GM18858 (cell line): Measurements from ENCODE around the gene CRLF2.
"Not testable (repeated sequence)": the region's sequence is repeated elsewhere in the genome, so short reads cannot be mapped to it uniquely, and the experiment has no call there.

Source experiments
- ATAC-seq: cut with Tn5 transposase; IDR thresholded peaks from one replicate; pipeline ENCODE4 v1.9.1; 2021; ENCODE audit not compliant: unreplicated experiment

Gene CRLF2

GRCh38 chrX:1215123-1215823 lies 2.8 kb upstream of the CRLF2 start:
- no peak for ATAC-seq

GRCh38 chrX:1213971-1214370 lies 1.5 kb upstream of the CRLF2 start:
- ATAC-seq: no peak

GRCh38 chrX:1210844-1211243 lies 1.6 kb downstream of the CRLF2 start:
- ATAC-seq: no peak

GRCh38 chrX:1207496-1208025 lies 4.9 kb downstream of the CRLF2 start:
- no peak for ATAC-seq

- ATAC-seq: peak; percentile 40
These were observed 6.5 kb downstream of the CRLF2 start for GRCh38 chrX:1205681-1206611.

GRCh38 chrX:1202251-1202650 lies 10.2 kb downstream of the CRLF2 start:
- ATAC-seq: no peak

- no peak for ATAC-seq
These were observed 16.0 kb downstream of the CRLF2 start for GRCh38 chrX:1196436-1196835.

GRCh38 chrX:1192196-1192595 lies 20.3 kb downstream of the CRLF2 start:
- not testable (repeated sequence) for ATAC-seq

GRCh38 chrX:1190596-1191145 lies 21.8 kb downstream of the CRLF2 start:
- no peak for ATAC-seq

GRCh38 chrX:1185561-1185960 lies 26.9 kb downstream of the CRLF2 start:
- ATAC-seq: no peak

- ATAC-seq: no peak
These were observed 30.2 kb downstream of the CRLF2 start for GRCh38 chrX:1182211-1182610.

- ATAC-seq: not testable (repeated sequence)
These were observed 30.8 kb downstream of the CRLF2 start for GRCh38 chrX:1181661-1182060.

GRCh38 chrX:1181170-1181569 lies 31.3 kb downstream of the CRLF2 start:
- ATAC-seq: no peak

GRCh38 chrX:1178580-1179057 lies 33.8 kb downstream of the CRLF2 start:
- no peak for ATAC-seq

- not testable (repeated sequence) for ATAC-seq
These were observed 35.7 kb downstream of the CRLF2 start for GRCh38 chrX:1176531-1177320.

GRCh38 chrX:1174609-1175545 lies 37.6 kb downstream of the CRLF2 start:
- not testable (repeated sequence) for ATAC-seq

- not testable (repeated sequence) for ATAC-seq
These were observed 39.0 kb downstream of the CRLF2 start for GRCh38 chrX:1173435-1173834.

- ATAC-seq: no peak
These were observed 40.0 kb downstream of the CRLF2 start for GRCh38 chrX:1172496-1172895.

GRCh38 chrX:1171915-1172314 lies 40.5 kb downstream of the CRLF2 start:
- ATAC-seq: not testable (repeated sequence)
